GM23248 (cell line): ENCODE data around the gene IGSF21. TPM values are rescaled to one million over a fixed set of nuclear protein-coding genes. Genes with fewer than 3 reads are reported as not detected.

Experiments
- DNase-seq: peaks from one replicate; pipeline ENCODE4 v3.0.0-alpha.2; 2015
- H2AFZ ChIP-seq: fragments of 200-600 bp; sonication (generic); 2 replicates; pipeline ENCODE4 v1.6.1; 2016; ENCODE audit warnings: antibody characterized with exemption
- H3F3A ChIP-seq: fragments of 200-600 bp; sonication (generic); 2 replicates; pipeline ENCODE4 v1.6.1; 2016; ENCODE audit warnings: mild to moderate bottlenecking, antibody characterized with exemption, mixed run types; ENCODE audit not compliant: insufficient read depth
- H3K27ac ChIP-seq: fragments of 200-600 bp; sonication (generic); 2 replicates; pipeline ENCODE4 v1.5.1; 2016; ENCODE audit warnings: mild to moderate bottlenecking
- H3K27me3 ChIP-seq: fragments of 200-600 bp; sonication (generic); replicated peaks from 2 replicates; pipeline ENCODE4 v1.6.1; 2016; ENCODE audit warnings: mild to moderate bottlenecking; ENCODE audit not compliant: insufficient read depth
- H3K36me3 ChIP-seq: fragments of 200-600 bp; sonication (generic); 2 replicates; pipeline ENCODE4 v1.6.1; 2016; ENCODE audit warnings: low read depth, mild to moderate bottlenecking
- H3K4me1 ChIP-seq: fragments of 200-600 bp; sonication (generic); 2 replicates; pipeline ENCODE4 v1.6.1; 2016; ENCODE audit warnings: mild to moderate bottlenecking; ENCODE audit not compliant: insufficient read depth
- H3K4me2 ChIP-seq: fragments of 200-600 bp; sonication (generic); one replicate; pipeline ENCODE4 v1.6.1; 2016; ENCODE audit warnings: mild to moderate bottlenecking; ENCODE audit not compliant: unreplicated experiment
- H3K4me3 ChIP-seq: fragments of 200-600 bp; sonication (generic); 2 replicates; pipeline ENCODE4 v1.5.1; 2016; ENCODE audit warnings: mild to moderate bottlenecking
- H3K79me2 ChIP-seq: fragments of 200-600 bp; sonication (generic); 2 replicates; pipeline ENCODE4 v1.6.1; 2016; ENCODE audit warnings: mild to moderate bottlenecking; ENCODE audit not compliant: insufficient read depth
- H3K9ac ChIP-seq: fragments of 200-600 bp; sonication (generic); 2 replicates; pipeline ENCODE4 v1.6.1; 2016; ENCODE audit warnings: mild to moderate bottlenecking
- H3K9me2 ChIP-seq: fragments of 200-600 bp; sonication (generic); 2 replicates; pipeline ENCODE4 v1.6.1; 2016; ENCODE audit warnings: mixed run types, mild to moderate bottlenecking, moderate library complexity; ENCODE audit not compliant: insufficient read depth
- H3K9me3 ChIP-seq: fragments of 200-600 bp; sonication (generic); one replicate; pipeline ENCODE4 v1.6.1; 2017; ENCODE audit warnings: low read depth
- H4K20me1 ChIP-seq: fragments of 200-600 bp; sonication (generic); 2 replicates; pipeline ENCODE4 v1.6.0; 2016; ENCODE audit not compliant: insufficient read depth
- EZH2 ChIP-seq: fragments of 200-600 bp; sonication (generic); IDR thresholded peaks from 2 replicates; pipeline ENCODE4 v1.6.1; 2018; ENCODE audit warnings: antibody characterized with exemption, mild to moderate bottlenecking; ENCODE audit not compliant: insufficient read depth, poor library complexity, severe bottlenecking
- EZH2phosphoT487 ChIP-seq: fragments of 200-600 bp; sonication (generic); IDR thresholded peaks from 2 replicates; pipeline ENCODE4 v1.6.1; 2018; ENCODE audit warnings: antibody characterized with exemption, moderate library complexity, mild to moderate bottlenecking, low read depth; ENCODE audit not compliant: insufficient read depth
- WGBS, 2 experiments: methylation state at CpG; one replicate each; pipeline ENCODE4 v1.1.6; 2015 to 2017; ENCODE audit warnings: low lambda C conversion rate in 2 of 2, low coverage in 1 of 2; ENCODE audit errors: missing lambda C conversion rate in 2 of 2; 5-methylcytosine and 5-hydroxymethylcytosine counted together
- in situ Hi-C: fragments of 300-500 bp; cut with MboI; formaldehyde crosslinking; loops from 2 replicates; pipeline ENCODE4 v1.15.0; 2020
- polyA plus RNA-seq: library from polyadenylated mRNA; unstranded; fragments of >200 nt; fragmentation: Nextera tagmentation; extraction: Ambion mirVana; gene quantifications from 2 replicates; pipeline ENCODE4 v1.2.1, GENCODE V29; 2016
- total RNA-seq: library from RNA; depleted of rRNA; stranded (reverse); fragments of >200 nt; shearing (Covaris generic); gene quantifications from 2 replicates; pipeline ENCODE4 v1.2.3, GENCODE V29; 2014

The IGSF21 gene
- total and polyA plus RNA-seq, 2 experiments from 2014 or later, result not detected

- WGBS, 2 experiments, result 72 to 78% methylated on average over 12 of the region's 12 CpGs
- no peaks in the 10 kb centered on the region for H4K20me1 ChIP-seq
- no peak overlapping the region for H3K4me2 ChIP-seq
- no peaks in the 10 kb centered on the region for H3K9me2 ChIP-seq
- no peaks in the 10 kb centered on the region for H3K79me2 ChIP-seq
- H2AFZ ChIP-seq, result no peak overlapping the region
- H3K27me3 ChIP-seq, result peaks cover 57% of the 10 kb centered on the region
- DNase-seq, result no peak
- in situ Hi-C loops, result loop anchor here (25.0 kb wide), 1 partner anchor 599 kb away; no protein-coding TSS in a partner anchor
- no peaks in the 10 kb centered on the region for H3K9me3 ChIP-seq
- TF ChIP-seq EZH2, result no peak
- TF ChIP-seq EZH2phosphoT487, result no peak
- H3K27ac ChIP-seq, result no peak overlapping the region
- H3K4me1 ChIP-seq, result no peaks in the 10 kb centered on the region
- no peaks in the 10 kb centered on the region for H3F3A ChIP-seq
- no peak overlapping the region for H3K9ac ChIP-seq
- H3K36me3 ChIP-seq, result no peaks in the 10 kb centered on the region
- H3K4me3 ChIP-seq, result no peak overlapping the region
Measured at GRCh38 chr1:18111605-18112297, 4.2 kb downstream of the IGSF21 start.

- H3K36me3 ChIP-seq, result no peaks in the 10 kb centered on the region
- H3K9me3 ChIP-seq, result no peaks in the 10 kb centered on the region
- H3K27ac ChIP-seq, result no peak overlapping the region
- no peaks in the 10 kb centered on the region for H3F3A ChIP-seq
- H4K20me1 ChIP-seq, result no peaks in the 10 kb centered on the region
- in situ Hi-C loops, result loop anchor here (25.0 kb wide), 1 partner anchor 600 kb away; no protein-coding TSS in a partner anchor
- H3K9ac ChIP-seq, result no peak overlapping the region
- DNase-seq, result no peak
- H3K4me2 ChIP-seq, result no peak overlapping the region
- WGBS, 2 experiments, result 83 to 91% methylated on average over 3 of the region's 3 CpGs
- TF ChIP-seq EZH2, result no peak
- TF ChIP-seq EZH2phosphoT487, result no peak
- no peaks in the 10 kb centered on the region for H3K79me2 ChIP-seq
- no peaks in the 10 kb centered on the region for H3K4me1 ChIP-seq
- H3K27me3 ChIP-seq, result peaks cover 50% of the 10 kb centered on the region
- H3K9me2 ChIP-seq, result no peaks in the 10 kb centered on the region
- H2AFZ ChIP-seq, result no peak overlapping the region
- H3K4me3 ChIP-seq, result no peak overlapping the region
Measured at GRCh38 chr1:18112611-18113010, 5.0 kb downstream of the IGSF21 start.

GRCh38 chr1:18114726-18115410 is 7.3 kb downstream of the IGSF21 start:
- Histone ChIP-seq H3K79me2 (no peaks in the 10 kb centered on the region), H3K27ac (no peak overlapping the region), H3K9me3 (no peaks in the 10 kb centered on the region), H3K27me3 (peaks cover 34% of the 10 kb centered on the region), H3K4me2 (no peak overlapping the region), H3K36me3 (no peaks in the 10 kb centered on the region), H3K9ac (no peak overlapping the region), H2AFZ (no peak overlapping the region), H3K4me1 (no peaks in the 10 kb centered on the region), H3K9me2 (no peaks in the 10 kb centered on the region), H4K20me1 (no peaks in the 10 kb centered on the region), H3K4me3 (no peak overlapping the region), H3F3A (no peaks in the 10 kb centered on the region)
- in situ Hi-C loops, result loop anchor here (25.0 kb wide), 1 partner anchor 603 kb away; no protein-coding TSS in a partner anchor
- TF ChIP-seq EZH2phosphoT487 (no peak), EZH2 (no peak)
- WGBS, 2 experiments, result 28 to 33% methylated on average over 3 of the region's 3 CpGs
- DNase-seq, result no peak

GRCh38 chr1:18116777-18117176 is 9.2 kb downstream of the IGSF21 start:
- H3K27me3 ChIP-seq, result peaks cover 14% of the 10 kb centered on the region; the same call in 1 of the 2 replicates
- no peak for TF ChIP-seq EZH2
- TF ChIP-seq EZH2phosphoT487, result no peak
- no peaks in the 10 kb centered on the region for H3K9me2 ChIP-seq
- H3K9me3 ChIP-seq, result no peaks in the 10 kb centered on the region
- no peak overlapping the region for H3K4me2 ChIP-seq
- no peak overlapping the region for H3K27ac ChIP-seq
- no peak for DNase-seq
- no peaks in the 10 kb centered on the region for H4K20me1 ChIP-seq
- WGBS, 2 experiments, result 30 to 43% methylated on average over 1 of the region's 1 CpG
- no peaks in the 10 kb centered on the region for H3F3A ChIP-seq
- no peak overlapping the region for H2AFZ ChIP-seq
- H3K36me3 ChIP-seq, result no peaks in the 10 kb centered on the region
- H3K4me3 ChIP-seq, result no peak overlapping the region
- in situ Hi-C loops, result loop anchor here (25.0 kb wide), 1 partner anchor 604 kb away; no protein-coding TSS in a partner anchor
- no peak overlapping the region for H3K9ac ChIP-seq
- no peaks in the 10 kb centered on the region for H3K4me1 ChIP-seq
- no peaks in the 10 kb centered on the region for H3K79me2 ChIP-seq
